C4-2B (cell line): ENCODE measurements around the gene NCAPG2.
"Not testable (repeated sequence)": the region's sequence is repeated elsewhere in the genome, so short reads cannot be mapped to it uniquely, and the experiment has no call there.

Experiments
- H3K27ac ChIP-seq: fragments of 450-650 bp; 2 replicates; pipeline ENCODE4 v1.5.1; 2017
- ZFX ChIP-seq: fragments of 450-650 bp; IDR thresholded peaks from 2 replicates; pipeline ENCODE4 v1.6.1; 2017
- TF ChIP-seq, protein P1 (sequence below): fragments of 450-650 bp; conservative IDR thresholded peaks from 2 replicates; pipeline ENCODE4 v1.5.1; 2017; ENCODE audit warnings: mild to moderate bottlenecking

Gene NCAPG2

DNA sequence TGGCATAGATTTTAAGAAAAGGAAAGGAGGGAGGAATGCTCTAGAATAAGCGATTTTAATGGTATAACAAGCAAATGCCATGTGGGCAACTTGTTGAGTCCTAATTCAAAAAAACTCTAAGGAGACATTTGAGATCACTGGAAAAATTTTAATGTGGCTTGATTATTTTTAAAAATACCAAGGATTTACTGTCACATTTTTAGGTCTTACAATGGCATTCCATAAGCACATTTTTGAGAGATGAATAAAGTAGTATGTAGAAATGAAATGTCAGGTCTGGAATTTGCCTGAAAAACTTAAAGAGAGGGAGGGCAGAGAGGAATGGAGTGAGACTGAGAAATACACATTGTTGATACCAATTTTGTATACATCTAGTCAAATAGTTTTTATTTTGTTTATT, 20.3 kb downstream of the NCAPG2 start:
- H3K27ac ChIP-seq: no peak overlapping the region
- TF ChIP-seq ZFX: no peak
- TF ChIP-seq, protein P1, sequence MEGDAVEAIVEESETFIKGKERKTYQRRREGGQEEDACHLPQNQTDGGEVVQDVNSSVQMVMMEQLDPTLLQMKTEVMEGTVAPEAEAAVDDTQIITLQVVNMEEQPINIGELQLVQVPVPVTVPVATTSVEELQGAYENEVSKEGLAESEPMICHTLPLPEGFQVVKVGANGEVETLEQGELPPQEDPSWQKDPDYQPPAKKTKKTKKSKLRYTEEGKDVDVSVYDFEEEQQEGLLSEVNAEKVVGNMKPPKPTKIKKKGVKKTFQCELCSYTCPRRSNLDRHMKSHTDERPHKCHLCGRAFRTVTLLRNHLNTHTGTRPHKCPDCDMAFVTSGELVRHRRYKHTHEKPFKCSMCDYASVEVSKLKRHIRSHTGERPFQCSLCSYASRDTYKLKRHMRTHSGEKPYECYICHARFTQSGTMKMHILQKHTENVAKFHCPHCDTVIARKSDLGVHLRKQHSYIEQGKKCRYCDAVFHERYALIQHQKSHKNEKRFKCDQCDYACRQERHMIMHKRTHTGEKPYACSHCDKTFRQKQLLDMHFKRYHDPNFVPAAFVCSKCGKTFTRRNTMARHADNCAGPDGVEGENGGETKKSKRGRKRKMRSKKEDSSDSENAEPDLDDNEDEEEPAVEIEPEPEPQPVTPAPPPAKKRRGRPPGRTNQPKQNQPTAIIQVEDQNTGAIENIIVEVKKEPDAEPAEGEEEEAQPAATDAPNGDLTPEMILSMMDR: no peak

DNA sequence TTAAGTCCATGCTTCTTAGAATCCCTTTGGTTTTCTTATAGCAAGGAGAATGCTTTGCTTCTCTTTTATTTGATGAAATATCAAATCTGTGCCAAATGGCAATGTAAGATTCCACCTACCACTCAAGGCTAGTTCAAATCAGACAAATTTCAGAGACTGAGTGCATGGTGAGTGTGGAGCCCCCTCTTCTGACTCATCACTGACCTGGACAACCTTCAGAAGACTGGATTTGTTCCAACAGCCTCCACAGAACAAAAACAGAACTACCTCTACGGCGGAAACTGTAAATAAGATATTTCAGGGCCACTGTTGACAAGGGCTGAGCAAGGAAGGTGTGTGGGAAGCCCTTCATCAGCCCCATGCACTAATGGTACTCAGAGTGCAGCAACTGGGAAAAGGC, 21.1 kb downstream of the NCAPG2 start:
- TF ChIP-seq, protein P1: no peak
- no peak for TF ChIP-seq ZFX
- H3K27ac ChIP-seq: no peak overlapping the region

DNA sequence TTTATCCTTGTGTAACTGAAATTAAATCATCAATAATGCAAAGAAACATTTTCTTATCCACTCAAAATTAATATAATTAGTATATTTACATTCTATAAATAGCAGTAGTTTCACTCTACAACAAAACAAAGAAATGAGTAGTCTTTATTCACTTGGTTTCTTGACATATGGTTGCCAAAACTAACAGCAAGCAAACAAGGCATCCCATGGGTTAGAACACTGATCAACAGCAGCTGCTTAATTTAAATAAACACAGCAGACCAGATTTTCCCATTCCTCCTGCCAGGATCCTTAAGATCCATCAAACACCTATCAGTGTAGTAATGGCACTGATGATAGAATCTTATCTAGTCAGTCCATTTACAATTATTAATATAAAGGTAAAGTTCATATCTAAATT, 22.1 kb downstream of the NCAPG2 start:
- TF ChIP-seq, protein P1: no peak
- TF ChIP-seq ZFX: no peak

DNA sequence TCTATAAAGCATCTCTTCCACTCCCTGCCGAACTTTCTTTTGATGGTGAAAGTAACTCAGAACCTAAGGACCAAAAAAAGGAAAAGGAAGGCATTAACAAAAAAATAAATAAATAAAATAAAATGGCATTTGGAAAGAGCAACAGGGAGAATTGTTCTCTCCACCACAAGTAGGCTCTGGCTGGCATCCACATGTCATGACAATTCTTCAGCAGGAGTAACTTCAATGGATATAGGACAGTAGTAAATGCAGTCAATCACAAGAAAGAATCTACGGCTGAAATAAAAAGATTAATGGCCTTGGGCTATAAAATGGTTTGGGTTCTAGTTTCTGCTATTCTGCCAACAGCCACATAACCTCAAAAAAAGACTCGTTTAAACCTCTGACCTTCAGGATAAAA, 23.9 kb downstream of the NCAPG2 start:
- TF ChIP-seq, protein P1: no peak
- H3K27ac ChIP-seq: no peak overlapping the region

More for the DNA sequence above, 22.1 kb downstream of the NCAPG2 start:
- no peak overlapping the region for H3K27ac ChIP-seq

DNA sequence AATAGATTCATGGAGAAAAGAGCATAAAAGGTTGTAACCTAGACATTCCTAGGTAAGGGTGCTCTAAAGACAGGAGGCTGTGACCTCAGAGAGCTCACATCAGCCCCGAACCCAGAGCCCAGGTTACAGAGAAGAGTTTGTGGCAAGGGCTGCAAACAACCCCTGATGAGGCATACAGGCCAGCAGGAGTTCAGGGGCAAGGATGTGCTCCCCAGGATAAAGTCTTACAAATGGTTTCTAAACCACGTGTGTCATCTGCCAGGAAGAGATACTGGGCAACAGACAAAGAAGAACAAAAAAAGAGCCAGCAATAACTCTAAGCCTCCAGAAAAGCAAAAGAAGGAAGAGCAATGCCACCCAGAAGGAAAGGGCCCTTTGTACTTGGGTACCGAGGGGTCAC, 27.7 kb downstream of the NCAPG2 start:
- TF ChIP-seq, protein P1: no peak
- TF ChIP-seq ZFX: no peak
- no peak overlapping the region for H3K27ac ChIP-seq

DNA sequence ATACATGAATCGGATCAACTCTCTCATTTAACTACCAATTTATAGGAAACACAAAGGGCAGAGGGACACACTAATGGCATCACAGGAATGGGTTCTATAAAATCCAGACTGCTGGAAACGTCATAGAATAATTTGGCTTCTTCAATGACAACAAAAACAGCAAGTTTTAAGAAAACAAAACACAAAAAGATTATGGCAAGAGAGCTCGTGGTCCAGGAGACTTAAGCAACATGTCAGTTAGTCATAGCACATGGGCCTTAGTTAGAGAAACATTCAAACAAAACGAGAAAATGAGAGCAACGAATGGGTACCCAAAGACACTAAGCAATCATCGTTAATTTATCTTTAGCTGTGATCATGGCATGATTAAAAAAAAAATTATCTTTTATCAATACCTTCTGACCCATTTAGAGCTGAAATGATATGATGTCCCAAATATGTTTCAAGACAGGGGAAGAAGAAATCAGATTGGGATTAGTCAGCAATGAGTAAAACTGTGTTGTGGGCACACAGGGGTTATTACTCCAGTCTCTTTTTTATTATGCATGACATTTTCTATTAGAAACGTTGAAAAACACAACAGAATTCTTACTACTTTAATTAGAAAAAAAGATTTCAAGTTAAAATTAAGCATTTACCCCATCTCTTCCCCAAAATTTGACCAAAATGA, 28.3 kb downstream of the NCAPG2 start:
- TF ChIP-seq ZFX: no peak
- TF ChIP-seq, protein P1: no peak
- H3K27ac ChIP-seq: no peak overlapping the region

DNA sequence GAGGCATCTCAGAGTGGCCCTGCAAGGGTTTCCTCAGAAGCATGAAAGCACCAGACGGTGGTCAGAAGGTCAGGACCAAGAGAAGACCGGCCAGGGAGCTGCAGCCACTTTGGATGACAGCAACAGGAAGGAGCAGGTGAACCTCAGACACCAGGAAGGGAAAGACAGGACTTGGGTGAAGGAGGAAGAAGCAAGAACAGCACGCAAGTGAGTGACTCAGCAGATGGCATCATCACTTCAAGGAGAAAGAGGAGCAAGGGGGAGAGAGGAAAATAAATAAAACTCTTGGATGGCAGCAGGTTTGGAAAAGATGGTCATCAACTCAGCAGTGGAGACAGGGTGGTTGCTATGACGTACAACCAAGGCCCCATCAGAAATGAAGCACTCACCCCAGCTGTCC, 31.6 kb downstream of the NCAPG2 start:
- no peak overlapping the region for H3K27ac ChIP-seq
- TF ChIP-seq, protein P1: no peak
- no peak for TF ChIP-seq ZFX

DNA sequence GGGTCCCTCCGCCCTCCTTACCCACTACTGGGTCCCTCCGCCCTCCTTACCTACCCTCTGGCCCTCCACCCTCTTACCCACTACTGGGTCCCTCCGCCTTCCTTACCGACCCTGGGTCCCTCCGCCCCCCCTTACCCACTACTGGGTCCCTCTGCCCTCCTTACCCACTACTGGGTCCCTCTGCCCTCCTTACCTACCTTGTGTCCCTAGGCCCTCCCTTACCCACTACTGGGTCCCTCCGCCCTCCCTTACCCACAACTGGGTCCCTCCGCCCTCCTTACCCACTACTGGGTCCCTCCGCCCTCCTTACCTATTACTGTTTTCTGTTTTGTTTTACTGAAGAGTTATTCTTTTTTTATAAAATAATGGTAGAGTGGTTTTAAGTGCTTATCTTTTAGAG, 36.5 kb downstream of the NCAPG2 start:
- not testable (repeated sequence) for H3K27ac ChIP-seq

DNA sequence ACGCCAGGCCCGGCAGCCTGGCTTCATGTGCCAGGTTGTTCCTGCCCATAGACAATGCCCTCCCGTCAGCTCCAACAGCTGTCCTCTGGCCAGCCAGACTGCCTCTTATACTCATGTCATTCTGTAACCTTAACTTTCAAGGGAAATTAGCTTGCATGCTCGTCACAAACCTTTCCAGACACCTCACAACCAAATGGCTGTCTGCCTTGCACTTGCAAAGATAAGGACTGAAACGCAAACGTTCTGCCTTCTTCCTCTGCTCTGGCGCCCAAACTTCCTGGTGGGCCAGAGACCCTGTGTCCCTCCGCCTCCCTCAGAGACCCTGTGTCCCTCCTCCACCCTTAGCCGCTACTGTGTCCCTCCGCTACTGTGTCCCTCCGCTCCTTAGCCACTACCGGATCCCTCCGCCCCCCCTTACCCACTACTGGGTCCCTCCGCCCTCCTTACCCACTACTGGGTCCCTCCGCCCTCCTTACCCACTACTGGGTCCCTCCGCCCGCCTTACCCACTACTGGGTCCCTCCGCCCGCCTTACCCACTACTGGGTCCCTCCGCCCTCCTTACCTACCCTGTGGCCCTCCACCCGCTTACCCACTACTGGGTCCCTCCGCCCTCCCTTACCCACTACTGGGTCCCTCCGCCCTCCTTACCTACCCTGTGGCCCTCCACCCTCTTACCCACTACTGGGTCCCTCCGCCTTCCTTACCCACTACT, 37.5 kb downstream of the NCAPG2 start:
- H3K27ac ChIP-seq: not testable (repeated sequence)
